Measurements from ENCODE around the gene GNA12. TPM values are rescaled to one million over a fixed set of nuclear protein-coding genes. Genes with fewer than 3 reads are reported as not detected.
A peak's percentile ranks its signal among the peaks of the same experiment; 100 is the strongest.

GNA12 gene
- total RNA-seq, 1 experiment from 2014 or later, result 35.5 TPM

DNA sequence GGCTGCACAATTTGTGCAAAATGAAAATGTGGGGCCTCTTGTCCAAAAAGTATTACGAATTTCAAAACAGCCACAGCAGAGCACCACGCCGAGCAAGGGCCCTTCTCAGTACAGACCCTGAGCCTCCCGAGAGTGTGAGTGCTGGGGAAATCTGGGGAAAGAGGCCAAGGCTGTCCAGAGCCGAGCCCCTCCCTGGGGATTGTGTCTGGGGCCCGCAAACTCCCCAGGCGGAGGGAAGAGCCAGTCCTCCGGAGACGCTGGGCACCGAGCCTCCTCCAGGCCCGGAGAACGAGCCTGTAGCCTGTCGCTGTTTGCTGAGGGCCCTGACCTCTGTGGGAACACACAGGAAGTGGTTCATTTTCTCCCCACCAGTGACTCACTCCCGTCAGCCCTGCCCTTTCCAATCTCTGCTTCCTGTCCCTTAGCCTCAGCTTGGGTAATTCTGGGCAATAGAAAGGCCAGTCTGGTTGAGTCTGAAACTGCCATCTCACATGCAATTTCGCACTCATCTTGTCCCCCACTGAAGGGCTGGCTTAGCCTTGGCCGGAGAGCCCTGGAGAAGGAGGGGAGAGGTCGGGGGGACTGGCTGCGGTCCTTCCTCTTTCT lies 19.5 kb upstream of the GNA12 start:
- ChIA-PET POLR2A (ENCODE audit: low non-redundant PET) (no interaction called here), CTCF (no interaction called here)
- no peaks in the 10 kb centered on the region for H3K27me3 ChIP-seq (replicated peaks; ENCODE audit: insufficient read depth, low read depth, low read length, poor library complexity)
- no TSS peak for BruUV-seq (replicated peaks)
- peak overlapping the region; percentile 54 for H3K27ac ChIP-seq (ENCODE audit: low read depth, low read length, poor library complexity, severe bottlenecking)
- no peak overlapping the region for H3K4me3 ChIP-seq (ENCODE audit: low read depth, low read length, poor library complexity, severe bottlenecking)
- H3K36me3 ChIP-seq (ENCODE audit: insufficient read depth, low read length, poor library complexity, severe bottlenecking), result no peaks in the 10 kb centered on the region
- peak; percentile 77 for DNase-seq (ENCODE audit: low spot score)
- intact Hi-C loops (cut with micrococcal nuclease; ENCODE audit: unreplicated experiment), result loop anchor here (2.0 to 10.0 kb wide), 3 partner anchors 291 to 1771 kb away; no protein-coding TSS in a partner anchor
- H3K9me3 ChIP-seq (ENCODE audit: low read depth, low read length, poor library complexity, severe bottlenecking), result no peaks in the 10 kb centered on the region
- H3K4me1 ChIP-seq (ENCODE audit: insufficient read depth, low read length, poor library complexity, severe bottlenecking), result peaks cover 9% of the 10 kb centered on the region
- TF ChIP-seq, protein P1, sequence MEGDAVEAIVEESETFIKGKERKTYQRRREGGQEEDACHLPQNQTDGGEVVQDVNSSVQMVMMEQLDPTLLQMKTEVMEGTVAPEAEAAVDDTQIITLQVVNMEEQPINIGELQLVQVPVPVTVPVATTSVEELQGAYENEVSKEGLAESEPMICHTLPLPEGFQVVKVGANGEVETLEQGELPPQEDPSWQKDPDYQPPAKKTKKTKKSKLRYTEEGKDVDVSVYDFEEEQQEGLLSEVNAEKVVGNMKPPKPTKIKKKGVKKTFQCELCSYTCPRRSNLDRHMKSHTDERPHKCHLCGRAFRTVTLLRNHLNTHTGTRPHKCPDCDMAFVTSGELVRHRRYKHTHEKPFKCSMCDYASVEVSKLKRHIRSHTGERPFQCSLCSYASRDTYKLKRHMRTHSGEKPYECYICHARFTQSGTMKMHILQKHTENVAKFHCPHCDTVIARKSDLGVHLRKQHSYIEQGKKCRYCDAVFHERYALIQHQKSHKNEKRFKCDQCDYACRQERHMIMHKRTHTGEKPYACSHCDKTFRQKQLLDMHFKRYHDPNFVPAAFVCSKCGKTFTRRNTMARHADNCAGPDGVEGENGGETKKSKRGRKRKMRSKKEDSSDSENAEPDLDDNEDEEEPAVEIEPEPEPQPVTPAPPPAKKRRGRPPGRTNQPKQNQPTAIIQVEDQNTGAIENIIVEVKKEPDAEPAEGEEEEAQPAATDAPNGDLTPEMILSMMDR (conservative IDR thresholded peaks at IDR 0.05; ENCODE audit: low read depth, low read length), result no peak
- no peak for TF ChIP-seq EZH2 (IDR thresholded peaks at IDR 0.05; ENCODE audit: borderline replicate concordance, low read depth, low read length, poor library complexity, severe bottlenecking)

DNA sequence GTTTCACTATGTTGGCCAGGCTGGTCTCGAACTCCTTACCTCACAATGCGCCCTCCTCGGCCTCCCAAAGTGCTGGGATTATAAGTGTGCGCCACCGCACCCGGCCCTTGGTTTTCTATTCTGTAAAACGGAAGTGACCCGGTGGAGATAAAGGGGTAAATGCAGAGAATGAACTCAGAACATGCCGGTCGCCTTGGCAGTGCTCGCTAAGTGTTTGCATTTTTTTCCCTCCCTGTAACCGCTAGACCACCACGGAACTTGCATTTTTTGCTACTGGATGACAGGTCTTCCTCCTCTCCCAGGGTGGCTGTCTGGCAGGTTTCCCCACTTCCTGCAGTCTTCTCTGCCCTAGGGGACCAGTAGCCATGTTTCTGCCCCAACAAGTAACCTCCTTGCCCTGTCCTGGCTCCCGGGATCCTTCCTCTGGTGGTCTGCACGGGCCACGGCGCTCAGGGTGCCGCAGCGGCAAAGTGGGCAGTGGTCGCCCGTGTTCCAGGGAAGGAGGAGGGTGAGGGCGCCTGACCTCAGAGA lies 18.8 kb upstream of the GNA12 start:
- intact Hi-C loops (cut with micrococcal nuclease; ENCODE audit: unreplicated experiment), result loop anchor here (5.0 to 10.0 kb wide), 2 partner anchors 1034 to 1772 kb away; no protein-coding TSS in a partner anchor
- POLR2A ChIA-PET (ENCODE audit: low non-redundant PET), result no interaction called here
- no peak for TF ChIP-seq EZH2 (IDR thresholded peaks at IDR 0.05; ENCODE audit: borderline replicate concordance, low read depth, low read length, poor library complexity, severe bottlenecking)
- TF ChIP-seq, protein P1 (conservative IDR thresholded peaks at IDR 0.05; ENCODE audit: low read depth, low read length), result no peak
- H3K4me3 ChIP-seq (ENCODE audit: low read depth, low read length, poor library complexity, severe bottlenecking), result no peak overlapping the region
- CTCF ChIA-PET, result no interaction called here
- no peaks in the 10 kb centered on the region for H3K9me3 ChIP-seq (ENCODE audit: low read depth, low read length, poor library complexity, severe bottlenecking)
- no peaks in the 10 kb centered on the region for H3K27me3 ChIP-seq (replicated peaks; ENCODE audit: insufficient read depth, low read depth, low read length, poor library complexity)
- no TSS peak for BruUV-seq (replicated peaks)
- peak overlapping the region; percentile 54 for H3K27ac ChIP-seq (ENCODE audit: low read depth, low read length, poor library complexity, severe bottlenecking)
- H3K4me1 ChIP-seq (ENCODE audit: insufficient read depth, low read length, poor library complexity, severe bottlenecking), result peaks cover 9% of the 10 kb centered on the region
- no peaks in the 10 kb centered on the region for H3K36me3 ChIP-seq (ENCODE audit: insufficient read depth, low read length, poor library complexity, severe bottlenecking)
- DNase-seq (ENCODE audit: low spot score), result no peak

DNA sequence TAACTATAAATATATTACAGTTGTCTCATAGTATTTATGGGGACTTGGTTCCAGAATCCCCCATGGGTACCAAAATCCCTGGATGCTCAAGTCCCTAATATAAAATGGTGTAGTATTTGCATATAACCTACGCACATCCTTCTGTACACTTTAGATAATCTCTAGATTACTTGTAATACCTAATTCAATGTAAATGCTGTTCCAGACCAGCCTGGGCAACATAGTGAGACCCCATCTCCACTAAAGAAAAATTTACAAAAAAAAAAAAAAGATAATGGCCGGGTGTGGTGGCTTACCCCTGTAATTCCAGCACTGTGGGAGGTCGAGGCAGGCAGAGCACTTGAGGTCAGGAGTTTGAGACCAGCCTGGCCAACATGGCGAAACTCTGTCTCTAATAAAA lies 17.4 kb upstream of the GNA12 start:
- Histone ChIP-seq H3K36me3 (ENCODE audit: insufficient read depth, low read length, poor library complexity, severe bottlenecking) (no peaks in the 10 kb centered on the region), H3K9me3 (ENCODE audit: low read depth, low read length, poor library complexity, severe bottlenecking) (no peaks in the 10 kb centered on the region), H3K4me3 (ENCODE audit: low read depth, low read length, poor library complexity, severe bottlenecking) (no peak overlapping the region), H3K27me3 (replicated peaks; ENCODE audit: insufficient read depth, low read depth, low read length, poor library complexity) (no peaks in the 10 kb centered on the region), H3K27ac (ENCODE audit: low read depth, low read length, poor library complexity, severe bottlenecking) (no peak overlapping the region), H3K4me1 (ENCODE audit: insufficient read depth, low read length, poor library complexity, severe bottlenecking) (peaks cover 9% of the 10 kb centered on the region)
- BruUV-seq (replicated peaks), result no TSS peak
- TF ChIP-seq, protein P1 (conservative IDR thresholded peaks at IDR 0.05; ENCODE audit: low read depth, low read length), result no peak
- no peak for TF ChIP-seq EZH2 (IDR thresholded peaks at IDR 0.05; ENCODE audit: borderline replicate concordance, low read depth, low read length, poor library complexity, severe bottlenecking)
- intact Hi-C loops (cut with micrococcal nuclease; ENCODE audit: unreplicated experiment), result loop anchor here (5.0 to 10.0 kb wide), 2 partner anchors 1036 to 1773 kb away; no protein-coding TSS in a partner anchor
- ChIA-PET POLR2A (ENCODE audit: low non-redundant PET) (no interaction called here), CTCF (no interaction called here)
- DNase-seq (ENCODE audit: low spot score), result no peak

Measured in A673 (cell line).